GM12872 (cell line): ENCODE data around the gene CLDN17.

Source experiments
- TF ChIP-seq, protein P1 (sequence below): IDR thresholded peaks from 3 replicates; pipeline ENCODE4 v1.5.1; 2011; ENCODE audit warnings: low read depth, mild to moderate bottlenecking, low read length, moderate library complexity; ENCODE audit not compliant: insufficient read depth

The CLDN17 gene

DNA sequence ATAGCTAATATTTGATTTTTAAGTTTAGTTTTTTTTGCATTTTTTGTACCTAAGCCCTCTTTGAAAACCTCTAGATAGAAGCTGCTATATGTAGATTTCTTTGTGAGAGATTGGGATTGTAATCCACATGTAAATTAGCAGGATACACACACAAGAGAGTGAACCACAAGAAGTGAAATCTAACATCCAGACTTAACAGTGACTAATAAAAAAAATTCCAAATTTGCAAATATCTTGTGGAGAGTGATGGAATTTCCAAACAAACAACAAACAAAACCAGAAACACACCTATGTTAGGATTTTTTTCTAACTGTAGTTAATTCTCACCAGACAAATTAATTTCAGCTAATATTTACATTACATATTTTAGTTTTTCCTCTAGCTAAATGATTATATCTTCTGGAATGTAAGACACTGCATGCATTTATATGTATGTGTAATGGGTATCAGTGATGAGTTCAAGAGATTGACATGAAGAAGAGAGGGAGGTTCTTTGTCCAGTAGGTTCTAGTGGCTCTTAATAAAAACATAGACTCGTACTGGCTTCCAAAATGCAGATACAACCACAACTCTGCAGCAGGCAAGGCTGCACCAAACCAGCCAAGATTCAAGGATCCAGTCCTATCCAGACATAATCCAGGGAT, 12.8 kb downstream of the CLDN17 start:
- TF ChIP-seq, protein P1, sequence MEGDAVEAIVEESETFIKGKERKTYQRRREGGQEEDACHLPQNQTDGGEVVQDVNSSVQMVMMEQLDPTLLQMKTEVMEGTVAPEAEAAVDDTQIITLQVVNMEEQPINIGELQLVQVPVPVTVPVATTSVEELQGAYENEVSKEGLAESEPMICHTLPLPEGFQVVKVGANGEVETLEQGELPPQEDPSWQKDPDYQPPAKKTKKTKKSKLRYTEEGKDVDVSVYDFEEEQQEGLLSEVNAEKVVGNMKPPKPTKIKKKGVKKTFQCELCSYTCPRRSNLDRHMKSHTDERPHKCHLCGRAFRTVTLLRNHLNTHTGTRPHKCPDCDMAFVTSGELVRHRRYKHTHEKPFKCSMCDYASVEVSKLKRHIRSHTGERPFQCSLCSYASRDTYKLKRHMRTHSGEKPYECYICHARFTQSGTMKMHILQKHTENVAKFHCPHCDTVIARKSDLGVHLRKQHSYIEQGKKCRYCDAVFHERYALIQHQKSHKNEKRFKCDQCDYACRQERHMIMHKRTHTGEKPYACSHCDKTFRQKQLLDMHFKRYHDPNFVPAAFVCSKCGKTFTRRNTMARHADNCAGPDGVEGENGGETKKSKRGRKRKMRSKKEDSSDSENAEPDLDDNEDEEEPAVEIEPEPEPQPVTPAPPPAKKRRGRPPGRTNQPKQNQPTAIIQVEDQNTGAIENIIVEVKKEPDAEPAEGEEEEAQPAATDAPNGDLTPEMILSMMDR = no peak

DNA sequence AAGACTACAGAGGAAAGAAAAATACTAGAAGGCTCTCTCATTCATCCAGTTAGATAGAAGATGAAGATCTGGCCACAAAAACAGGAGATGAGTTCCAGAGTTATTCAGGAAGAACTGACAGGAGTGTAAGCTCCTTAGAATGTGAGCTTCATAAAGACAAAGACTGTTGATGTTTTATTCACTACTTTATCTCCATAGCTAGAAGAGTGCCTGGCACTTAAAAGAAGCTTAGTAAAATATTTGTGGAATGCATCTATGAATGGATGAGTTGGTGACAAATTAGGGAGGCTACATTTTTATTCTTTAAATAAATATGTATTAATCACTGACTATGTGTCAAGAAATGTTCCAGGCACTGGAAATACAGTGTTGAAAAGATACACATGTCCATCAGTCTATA, 13.8 kb downstream of the CLDN17 start:
- TF ChIP-seq, protein P1 = no peak

DNA sequence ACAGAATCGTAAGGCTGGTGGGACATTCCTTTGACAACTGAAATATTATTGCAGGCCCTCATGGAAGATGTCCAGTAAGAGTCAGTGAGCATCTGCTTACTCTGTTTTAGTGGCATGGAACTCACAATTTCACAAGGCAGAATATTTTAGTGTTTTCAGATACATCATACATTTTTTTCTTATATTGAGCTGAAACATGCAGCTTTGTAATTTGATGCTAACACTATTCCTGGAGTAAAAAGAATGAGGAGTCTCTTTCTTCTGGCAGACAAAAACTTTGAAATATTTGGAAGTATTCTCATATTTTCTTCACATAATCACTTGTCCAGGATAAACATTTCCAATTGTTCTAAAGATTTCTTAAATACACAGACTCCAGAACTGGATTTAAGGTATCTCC, 17.7 kb downstream of the CLDN17 start:
- TF ChIP-seq, protein P1 = no peak

DNA sequence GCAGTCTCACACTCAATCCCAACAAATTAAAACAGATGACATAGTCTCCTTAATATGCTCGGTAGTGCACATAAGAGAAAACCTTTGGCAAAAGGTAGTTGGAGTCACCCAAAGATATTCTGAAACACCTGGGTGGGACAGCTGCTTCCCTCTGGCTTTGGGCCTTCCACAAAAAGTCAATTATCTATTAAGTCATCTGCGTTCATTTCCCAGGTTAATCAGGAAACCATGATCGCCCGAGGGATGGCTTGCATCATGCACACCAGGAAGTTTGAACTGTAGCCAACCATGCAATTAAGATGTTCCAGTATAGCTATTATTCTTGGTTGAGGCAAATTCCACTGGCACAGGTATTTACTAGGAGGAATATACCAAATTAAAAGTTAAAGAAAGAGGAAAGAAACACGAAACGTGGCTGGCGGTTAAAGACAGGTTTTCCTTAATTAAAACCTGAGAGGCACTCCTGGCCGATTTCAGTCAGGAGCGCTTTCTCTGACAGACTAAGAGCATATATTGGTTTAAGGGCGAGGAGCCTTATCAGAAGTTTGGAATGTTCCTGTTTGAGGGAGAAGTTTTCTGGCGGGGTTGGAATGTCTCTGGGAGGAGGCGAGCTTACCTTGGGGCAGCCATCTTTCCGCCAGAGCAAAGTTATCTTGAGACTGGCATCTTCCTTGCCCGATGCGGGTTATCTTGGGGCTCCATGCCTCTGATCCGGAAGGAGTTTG, 19.9 kb downstream of the CLDN17 start:
- TF ChIP-seq, protein P1 = no peak

DNA sequence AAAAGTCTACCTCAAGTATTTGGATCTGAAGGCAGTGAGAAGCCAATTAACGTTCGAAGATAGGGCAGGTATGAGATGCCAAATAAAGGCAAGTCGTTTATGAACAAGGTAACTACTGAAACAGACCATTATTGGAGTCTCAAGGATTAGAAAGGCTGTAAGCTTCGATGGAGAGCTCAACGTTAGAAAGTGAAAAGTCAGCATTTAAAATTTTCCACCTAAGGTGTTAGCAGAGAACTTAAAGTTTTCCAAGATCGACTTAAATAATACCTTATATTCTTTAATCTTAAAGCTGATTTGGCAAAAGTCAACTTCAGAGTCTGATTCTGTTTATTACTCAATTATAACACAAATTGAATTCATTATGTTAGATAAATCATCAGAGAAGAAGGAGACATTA, 28.1 kb downstream of the CLDN17 start:
- TF ChIP-seq, protein P1 = no peak

DNA sequence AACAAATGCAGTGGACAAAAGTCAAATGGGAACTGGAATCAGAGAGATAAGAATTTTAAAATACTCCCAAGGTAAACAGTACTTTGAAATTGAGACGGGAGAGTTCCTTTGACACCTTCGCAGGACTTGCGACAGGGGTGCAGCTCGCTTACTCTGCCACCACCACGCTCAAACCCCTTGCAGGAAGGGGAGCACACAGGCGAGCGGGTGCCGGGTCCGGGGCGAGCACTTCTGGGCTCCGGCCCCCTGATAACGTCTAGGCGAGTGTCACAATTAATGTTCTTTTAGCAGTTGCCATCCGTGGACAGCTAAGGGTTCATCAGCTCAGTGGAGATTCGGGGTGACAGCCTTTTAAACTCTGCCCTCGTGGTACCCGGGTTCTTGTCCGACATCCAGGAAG, 37.4 kb downstream of the CLDN17 start:
- TF ChIP-seq, protein P1 = no peak

DNA sequence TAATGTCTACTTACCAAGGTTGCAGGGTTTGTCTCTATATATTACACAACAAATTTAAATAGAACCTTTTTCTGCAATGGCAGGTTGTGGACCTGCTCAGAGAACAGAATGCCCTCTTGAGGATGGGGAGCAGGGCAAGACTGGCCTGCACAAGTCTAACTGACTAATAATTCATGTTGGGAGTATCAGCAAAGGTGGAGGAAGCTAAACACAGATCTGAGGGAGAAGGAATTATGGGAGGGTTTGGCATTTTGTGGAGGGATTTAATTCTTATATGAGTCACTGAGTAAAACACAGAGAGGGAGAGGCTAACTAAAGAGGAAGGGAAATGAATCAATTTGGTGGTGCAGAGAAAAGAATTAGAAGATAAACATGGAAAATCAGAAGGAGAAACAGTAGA, 40.0 kb downstream of the CLDN17 start:
- TF ChIP-seq, protein P1 = no peak
